HUDEP-2 (cell line): ENCODE measurements around the gene NOS1AP.

ENCODE experiments used
- DNase-seq, 76 experiments: peaks; one replicate each; lab custom pipeline; 2025; ENCODE audit not compliant: unreplicated experiment in 76 of 76; lab: John Stamatoyannopoulos, UW

NOS1AP gene

DNA sequence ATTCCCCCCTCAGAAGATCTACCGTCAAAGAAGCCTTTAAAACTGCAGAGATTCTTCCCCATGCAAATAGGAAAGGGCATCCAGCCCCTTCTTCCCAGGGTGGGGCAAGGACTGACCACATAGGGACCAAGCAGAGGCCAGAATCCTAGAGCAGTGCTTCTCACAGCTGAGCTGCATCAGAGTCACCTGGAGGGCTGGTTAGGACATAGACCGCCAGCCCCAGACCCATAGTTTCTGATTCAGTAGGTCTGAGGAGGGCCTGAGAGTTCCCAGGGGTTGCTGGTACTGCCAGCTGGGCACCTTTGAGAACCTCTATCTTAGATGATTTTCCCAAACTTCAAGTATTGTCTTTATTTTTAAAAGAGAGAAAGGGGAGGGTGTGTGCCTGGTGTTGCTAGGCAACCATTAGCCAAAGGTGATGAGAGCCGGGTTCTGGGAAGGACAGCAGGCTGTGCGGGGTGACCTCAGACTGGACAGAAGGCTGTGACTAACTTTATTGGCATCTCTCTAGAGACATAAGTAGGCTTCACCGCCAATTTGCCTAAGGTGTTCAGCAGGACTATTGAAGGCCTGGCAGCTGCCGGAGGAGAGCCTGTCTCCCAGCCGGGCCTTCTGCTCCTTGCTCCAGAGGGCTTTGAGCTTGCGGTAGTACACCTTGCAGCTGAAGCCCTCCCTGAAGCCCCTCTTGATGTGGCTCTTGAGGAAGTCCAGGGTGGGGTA lies 304.2 kb downstream of the NOS1AP start:
- no peak for DNase-seq

DNA sequence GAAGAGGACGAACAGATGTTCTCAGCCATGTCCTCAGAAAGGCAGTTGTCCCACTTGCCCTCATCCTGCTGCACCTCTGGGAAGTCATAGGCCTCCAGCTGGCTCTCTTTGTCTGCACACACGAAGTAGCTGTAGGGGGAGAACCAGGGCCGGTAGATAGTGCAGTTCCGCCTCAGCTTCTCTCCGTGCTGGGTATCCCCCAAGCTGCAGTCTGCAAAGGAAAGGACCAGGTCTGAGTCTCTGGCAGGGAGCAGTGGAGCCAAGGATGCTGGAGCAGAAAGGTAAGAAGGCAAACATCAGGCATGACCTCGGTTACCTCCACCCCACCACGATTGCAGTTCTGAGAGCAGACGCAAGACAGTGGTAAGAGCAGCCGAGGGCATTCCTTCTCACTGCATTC lies 304.9 kb downstream of the NOS1AP start:
- DNase-seq: no peak

DNA sequence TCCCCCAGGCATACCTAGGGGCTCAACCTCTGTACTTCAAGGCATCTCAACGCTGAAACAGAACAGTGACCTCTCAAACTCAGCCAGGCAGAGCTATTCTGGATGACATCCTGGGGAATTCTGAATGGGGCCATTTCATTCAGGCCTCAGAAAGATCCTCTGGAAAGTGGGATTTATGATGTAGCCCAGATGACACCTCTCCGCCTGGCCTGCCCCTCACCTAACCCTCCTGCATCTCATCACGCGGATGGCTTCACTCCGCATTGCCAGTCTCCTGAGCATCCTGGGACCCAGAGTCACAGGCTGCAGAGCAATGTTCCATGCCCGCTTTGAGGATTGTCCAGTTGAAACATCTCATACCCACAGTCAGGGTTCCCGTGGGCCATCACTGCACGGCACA lies 306.0 kb downstream of the NOS1AP start:
- DNase-seq: no peak

DNA sequence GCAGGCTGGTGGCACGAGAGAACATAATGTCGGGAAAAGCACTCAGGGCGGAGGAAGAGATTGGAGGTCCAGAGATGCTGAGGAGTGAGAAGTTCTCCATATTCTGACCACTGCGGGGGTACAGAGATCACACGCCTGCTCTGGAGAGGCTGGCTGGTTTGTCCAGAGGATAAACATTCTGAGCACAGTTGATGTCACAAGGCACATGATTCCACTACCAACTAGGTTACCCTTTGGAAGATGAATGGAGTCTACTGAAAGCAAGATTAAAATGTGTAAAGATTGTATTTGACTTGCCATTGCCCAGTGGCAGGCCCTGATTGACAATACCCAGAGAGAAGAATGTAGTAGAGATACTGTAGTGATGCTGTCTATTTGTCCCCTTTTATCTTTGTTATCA lies 307.2 kb downstream of the NOS1AP start, which contains the start of gene SPATA46:
TSS of gene SPATA46 (minus strand) at position 164 of the 400 bp plus-strand sequence. CDS start at position 100, 64 bp downstream.
- no peak for DNase-seq

DNA sequence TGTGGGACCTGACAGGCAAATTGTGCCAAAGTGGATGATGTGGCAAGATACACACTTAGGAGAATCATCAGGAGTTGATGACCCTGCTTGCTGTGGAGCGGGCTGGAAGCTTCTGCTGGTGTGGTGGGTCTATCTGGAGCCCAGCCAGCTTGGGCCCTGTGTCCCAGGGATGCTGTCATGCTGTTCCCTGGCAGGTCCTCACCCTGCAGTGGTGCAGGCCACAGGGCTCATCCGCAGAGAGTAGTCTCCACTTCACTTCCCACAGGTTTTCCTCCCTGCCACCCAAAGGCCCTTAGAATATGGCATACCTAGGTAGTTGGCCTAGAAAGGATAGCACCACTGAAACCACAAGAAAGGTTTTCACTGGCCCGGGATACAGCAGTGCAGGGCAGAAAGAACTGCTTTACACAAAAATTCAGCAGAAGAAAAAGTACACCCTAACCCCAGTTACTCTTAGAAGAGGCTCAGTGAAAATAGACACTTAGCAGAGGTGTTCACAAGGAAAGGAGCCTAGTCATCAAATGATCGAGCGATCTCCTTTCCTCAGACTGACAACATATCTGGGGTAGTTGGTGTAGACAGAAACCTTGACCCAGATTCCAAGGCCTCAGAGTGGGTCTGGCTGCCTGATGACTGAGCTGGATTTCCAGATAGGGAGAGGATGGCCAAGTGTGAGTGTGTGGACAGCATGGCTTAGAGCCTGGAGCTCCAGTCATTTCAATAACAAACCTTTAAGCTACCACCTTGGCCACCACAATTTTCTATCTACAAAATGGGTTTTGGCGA lies 310.8 kb downstream of the NOS1AP start:
- DNase-seq: no peak

DNA sequence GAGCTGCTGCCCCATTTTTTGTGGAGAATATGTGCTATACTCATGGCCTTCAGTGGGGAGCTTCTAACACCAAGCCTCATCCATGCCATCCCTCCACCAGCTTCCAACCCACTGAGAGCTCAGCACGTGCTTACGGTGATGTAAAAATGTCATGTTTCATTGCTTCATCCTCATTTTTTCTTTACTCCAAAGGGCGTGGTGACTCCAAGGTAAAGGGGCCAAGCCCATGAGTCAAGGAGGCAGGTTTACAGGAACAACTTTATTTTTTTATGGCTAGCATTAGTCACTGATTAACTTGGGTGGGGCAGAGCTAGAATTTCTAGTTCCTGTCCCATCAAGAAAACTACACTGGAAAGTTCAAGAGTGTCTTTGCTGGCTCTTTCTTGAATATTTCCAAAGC lies 311.9 kb downstream of the NOS1AP start, which contains the start of gene C1orf226:
TSS of gene C1orf226 (plus strand) at position 346 of the 400 bp plus-strand sequence. CDS start 174 bp downstream, outside the sequence.
- no peak for DNase-seq

DNA sequence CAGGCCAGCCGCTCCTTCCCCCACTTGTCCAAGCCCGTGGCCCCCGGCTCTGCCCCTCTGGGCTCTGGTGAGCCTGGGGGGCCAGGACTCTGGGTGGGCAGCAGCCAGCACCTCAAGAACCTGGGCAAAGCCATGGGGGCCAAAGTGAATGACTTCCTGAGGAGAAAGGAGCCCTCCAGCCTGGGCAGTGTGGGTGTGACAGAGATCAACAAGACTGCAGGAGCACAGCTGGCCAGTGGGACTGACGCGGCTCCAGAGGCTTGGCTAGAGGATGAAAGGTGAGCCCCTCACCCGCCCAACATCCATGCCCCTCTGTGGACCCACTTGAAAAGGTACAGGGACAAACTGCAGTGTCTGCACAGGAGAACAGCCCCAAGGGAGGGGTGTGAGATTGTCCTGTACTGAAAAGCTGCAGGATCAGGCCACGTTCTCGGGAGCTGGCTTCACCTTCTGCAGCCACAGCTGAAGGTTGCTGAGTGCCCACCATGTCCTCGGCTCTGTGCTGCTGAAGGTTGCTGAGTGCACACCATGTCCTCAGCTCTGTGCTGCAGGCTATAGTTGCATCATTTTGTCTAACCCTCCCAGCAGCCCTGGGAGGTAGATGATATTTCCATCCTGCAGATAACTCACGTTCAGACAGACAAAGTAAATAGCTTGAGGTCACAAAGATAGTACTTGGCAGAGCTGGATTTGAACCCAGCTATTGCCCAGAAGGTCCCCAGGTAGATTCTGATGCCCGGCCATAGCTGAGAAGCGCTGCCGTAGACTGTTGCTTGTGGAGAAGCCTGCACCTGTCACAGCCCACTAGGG lies 312.7 kb downstream of the NOS1AP start:
- DNase-seq: no peak

DNA sequence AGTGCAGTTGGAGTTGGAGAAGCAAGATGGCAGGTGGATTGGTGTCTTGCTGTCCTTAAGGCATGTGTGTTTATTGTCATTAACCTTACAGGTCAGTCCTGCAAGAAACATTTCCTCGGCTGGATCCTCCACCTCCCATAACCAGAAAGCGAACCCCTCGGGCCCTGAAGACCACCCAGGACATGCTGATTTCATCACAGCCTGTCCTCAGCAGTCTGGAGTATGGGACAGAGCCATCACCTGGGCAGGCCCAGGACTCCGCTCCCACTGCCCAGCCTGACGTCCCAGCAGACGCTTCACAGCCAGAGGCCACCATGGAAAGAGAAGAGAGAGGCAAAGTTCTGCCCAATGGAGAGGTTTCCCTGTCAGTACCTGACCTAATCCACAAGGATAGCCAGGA lies 313.6 kb downstream of the NOS1AP start:
- DNase-seq: no peak

DNA sequence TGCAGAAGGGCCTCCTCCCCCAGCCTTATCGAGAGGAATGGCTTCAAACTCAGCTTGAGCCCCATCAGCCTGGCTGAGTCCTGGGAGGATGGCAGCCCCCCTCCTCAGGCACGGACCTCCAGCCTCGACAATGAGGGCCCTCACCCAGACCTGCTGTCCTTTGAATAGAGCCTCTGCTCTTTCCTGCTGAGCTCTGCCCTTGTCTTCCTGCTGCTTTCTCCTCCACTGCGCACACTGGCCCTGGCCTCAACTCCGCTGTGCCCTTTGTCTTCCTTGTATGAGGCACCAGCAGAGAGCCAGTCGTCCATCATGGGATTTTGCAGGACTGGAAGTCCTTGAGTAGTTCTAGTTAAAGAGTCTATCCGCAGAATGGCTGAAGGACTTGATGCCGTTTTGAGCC lies 314.0 kb downstream of the NOS1AP start:
- DNase-seq: no peak

DNA sequence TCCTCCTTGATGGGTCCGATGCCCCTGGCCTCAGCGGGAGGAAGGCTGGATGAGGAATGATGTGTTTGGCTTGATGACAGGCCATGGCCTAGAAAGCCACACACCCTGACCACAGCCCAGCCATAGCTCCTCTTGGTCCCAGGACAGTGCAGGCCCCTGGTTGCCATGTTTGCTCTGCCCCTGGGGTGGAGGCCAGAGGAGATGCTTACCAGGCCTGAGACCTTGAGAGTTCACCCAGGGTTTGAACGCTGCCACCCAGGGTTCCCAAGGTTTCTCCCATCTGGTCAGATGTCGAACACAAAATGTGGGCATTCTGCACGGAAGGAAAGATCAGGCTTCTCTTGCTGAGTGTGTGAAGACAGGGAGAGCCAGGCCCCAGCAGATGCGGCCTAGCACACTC lies 314.6 kb downstream of the NOS1AP start:
- DNase-seq: no peak

DNA sequence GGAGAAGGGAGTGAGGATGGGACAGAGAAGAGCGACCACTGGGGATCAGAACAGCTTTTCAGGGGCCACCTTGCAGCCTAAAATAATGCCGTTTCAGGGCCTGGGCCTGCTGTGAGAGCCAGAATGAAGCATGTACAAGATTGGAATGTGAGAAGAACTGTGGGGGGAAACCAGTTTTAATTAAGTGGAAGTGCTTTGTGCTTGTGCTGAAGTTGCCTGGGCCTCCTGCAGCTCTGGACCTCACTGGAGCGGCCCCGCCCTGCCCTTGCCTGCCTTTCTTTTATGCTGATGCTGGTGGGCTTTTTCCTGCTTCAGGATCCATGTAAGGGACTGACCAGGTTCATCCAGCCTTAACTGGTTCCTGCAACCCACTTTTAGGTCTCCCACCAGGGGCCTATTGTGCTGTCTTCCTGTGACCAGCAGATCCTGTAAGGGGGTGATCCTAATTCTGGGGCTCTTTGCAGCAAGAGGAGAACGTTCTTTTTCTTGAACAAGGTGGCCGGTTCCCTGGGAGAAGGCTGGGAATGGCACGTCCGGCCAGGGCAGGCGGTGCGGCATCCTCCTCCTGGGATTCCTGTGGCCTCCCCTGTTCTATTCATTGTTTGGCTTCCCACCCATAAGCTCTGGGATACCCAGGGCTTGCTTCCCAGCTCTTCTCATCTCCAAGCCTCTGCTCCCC lies 315.2 kb downstream of the NOS1AP start:
- no peak for DNase-seq

DNA sequence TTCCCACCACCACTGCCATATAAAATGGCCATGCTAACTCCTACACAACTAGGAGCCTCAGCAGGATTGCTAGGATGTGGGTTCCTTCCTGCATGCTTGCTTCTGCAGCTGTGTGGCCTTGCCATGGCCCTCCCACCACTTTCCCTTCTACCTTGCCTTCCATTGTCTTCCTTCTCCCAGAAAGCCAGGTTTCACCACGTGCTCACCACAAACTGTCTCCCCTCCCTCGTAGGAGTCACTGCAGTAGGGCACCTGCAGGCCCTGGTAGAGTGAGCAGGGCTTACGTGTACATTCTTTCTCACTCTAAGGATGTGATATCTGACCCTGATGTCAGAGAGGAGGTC lies 315.8 kb downstream of the NOS1AP start:
- no peak for DNase-seq

DNA sequence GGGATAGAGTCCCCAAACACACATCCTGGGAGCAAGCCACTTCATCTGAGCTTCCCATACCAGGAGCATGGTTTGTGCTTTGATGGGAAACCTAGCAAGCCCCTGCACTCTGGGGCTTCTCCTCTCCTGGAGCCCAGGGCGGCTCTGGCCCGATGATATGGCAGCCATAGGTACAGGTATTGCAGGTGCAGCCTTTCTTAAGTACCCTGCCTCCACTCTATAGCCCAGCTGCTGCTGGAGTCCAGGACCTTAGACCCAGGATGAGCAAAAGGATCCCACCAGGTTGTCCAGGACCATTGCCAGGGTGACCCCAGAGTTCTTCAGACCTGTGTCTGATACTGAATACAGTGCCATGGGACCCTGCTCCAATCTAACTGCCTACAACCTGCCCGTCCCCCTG lies 316.2 kb downstream of the NOS1AP start:
- no peak for DNase-seq

DNA sequence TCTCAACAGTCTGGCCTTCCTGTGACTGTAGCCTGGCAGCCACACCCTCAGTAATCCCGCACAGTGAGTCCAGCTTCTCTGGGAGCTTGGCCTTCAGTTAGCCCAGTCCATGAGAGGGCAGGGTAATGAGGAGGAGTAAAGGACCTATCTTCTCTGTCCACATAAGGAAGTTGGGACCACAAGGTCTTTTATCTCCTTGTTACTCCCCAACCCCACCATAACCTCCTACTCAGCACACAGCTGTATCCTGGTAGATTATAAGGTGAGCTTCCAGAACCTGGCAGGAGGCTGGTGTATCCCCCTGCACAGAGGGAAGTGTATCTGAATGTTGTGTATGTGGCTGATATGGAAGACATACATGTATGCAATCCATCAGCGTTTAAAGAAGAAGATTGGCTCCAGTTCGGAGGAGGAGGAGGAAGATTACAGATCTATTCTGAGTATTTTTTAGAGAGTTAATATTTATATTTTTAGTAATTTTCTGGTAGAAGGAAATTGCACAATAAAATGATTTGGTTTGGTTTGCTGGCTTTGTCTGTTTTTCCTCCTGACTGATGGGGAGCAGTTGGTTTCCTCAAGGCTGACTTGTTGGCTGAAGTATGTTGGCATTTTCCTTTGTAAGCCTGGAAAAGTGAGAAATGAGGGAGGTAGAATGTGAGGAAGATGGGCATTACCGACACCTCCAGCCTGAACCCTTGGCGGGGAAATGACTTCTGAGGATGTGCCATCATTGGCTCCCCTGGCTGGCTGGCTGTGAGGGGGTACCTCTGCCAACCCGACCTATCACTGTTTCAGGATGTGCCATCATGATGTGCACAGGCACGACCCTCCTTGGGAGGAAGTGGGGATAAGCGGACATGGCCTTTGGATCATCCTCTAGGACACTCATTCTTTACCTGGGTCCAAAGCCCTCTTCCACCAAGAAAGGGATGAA lies 317.1 kb downstream of the NOS1AP start:
- DNase-seq: no peak

DNA sequence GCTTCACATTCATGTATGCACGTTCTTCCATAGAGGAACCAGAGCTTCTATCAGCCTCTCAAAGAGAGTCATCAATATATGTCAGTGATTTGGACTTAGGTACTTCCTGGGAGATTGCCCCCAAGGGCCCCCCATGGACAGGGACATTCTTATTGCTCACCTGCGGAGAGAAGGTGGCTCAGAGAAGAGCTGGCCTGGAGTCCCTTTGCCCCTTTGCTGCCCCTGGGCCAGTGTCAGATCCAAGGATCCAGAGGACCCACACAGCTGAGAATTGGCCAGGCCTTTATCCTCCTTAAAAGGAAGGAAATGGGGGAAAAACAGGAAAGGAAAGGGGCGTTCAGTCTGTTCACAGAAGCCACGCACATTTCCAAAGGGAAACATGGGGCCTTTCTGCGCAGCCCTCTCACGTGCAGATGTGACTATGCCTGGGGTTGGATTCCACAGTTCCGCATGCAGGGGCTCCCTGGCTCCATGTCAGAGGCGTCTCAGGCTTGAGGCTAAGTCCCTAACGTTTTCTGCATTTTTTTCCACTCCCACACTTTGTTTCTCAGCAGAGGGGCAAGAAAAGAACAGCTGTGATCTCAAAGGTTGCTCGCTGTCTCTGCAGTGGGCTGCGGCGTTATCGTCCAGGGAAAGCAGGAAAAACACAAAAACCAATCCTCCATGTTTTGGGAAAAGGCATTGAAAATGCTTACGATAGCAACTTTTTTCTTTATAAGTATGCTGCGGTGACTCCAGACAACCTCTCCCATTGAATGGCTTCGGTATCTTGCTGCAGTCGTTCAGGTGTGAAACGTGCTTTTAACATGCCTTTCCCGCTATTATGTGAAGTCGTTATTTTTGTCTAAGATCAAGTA lies 318.0 kb downstream of the NOS1AP start:
- DNase-seq: no peak

DNA sequence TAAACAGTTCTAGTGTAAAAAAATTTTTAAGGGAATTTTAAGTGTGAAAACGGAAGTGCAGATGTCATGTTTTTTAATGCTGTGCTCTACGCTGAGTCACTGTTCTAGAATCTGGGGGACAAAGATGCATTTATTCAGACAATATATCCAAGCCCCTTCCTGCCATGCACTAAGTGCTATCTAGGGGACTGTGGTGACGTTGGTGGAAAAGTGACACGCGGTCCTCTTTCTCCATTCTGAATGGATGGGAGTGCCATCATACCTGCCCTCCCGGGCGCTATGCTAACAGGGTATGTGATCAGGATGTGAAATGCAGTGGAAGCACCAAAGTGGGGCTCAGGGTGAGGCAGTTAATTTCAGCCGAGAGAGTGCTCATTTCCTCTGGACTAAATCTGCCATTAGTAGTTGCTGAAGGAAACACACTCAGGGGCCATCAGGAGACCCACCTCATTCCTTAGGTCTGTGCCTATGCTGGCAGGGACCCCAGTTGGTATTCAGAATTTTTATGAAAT lies 318.6 kb downstream of the NOS1AP start:
- DNase-seq: no peak

DNA sequence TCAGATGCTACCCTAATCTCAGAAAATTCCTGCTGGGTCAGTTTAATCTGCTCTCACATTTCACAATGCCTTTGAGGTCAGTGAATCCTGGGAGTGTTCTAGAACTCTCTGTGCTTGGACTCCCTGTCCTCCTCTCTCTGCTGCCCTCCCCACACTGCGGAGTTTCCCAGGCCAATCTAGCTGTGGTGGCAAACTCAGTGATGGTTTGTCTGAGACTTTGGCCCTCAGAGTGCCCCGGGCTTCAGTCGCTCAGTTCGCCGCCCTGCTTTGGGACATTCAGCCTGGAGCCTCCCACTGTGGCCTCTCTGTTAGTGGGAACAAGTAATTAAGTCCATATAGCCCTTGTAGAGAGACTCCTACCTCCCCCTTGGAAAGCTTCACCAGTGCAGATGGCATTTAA lies 319.1 kb downstream of the NOS1AP start:
- no peak for DNase-seq

DNA sequence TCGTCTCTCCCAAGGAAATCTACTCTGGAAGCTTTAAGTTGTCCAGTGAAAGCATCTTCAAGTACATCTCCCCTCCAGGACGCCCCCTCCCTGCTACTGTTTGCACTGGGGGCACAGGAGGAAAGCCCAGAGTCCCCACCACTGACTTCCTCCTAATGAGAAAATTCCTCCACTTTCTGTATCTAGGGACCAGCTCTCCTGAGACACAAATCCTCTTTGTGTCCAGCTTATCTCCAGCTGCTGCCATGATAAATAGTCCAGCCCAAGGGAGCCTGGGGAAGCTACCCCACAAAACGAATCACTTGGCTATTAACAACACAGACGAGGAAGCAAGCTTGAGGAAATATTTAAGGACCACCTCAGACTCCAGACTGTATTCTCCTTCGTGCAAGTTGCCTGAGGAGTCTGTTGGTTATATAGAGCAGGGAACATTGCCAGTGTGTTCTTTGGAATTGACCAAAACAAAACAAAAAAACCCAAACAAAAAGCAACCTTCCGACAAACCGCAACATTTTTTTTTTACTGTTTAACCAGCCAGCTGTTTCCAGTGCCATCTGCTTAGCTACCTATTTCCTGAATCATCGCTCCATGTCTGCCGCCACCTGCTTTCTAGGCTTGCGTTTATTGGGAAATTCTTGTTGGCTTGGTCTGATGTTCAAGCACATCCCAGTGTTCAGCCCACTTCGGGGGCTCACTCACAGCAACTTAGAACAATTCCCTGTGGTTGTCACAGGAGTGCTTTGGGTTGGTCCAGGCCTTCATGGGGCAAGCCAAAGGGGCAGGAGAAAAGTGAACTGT lies 319.7 kb downstream of the NOS1AP start:
- no peak for DNase-seq
